SIG-M5 treated with dmso at 0.1 percent for 504 hours (cell line): ENCODE measurements around the gene CSNK2A2.

ENCODE experiments used
- DNase-seq: peaks from one replicate; lab custom pipeline; 2025; ENCODE audit not compliant: unreplicated experiment; lab: John Stamatoyannopoulos, UW

CSNK2A2 gene

DNA sequence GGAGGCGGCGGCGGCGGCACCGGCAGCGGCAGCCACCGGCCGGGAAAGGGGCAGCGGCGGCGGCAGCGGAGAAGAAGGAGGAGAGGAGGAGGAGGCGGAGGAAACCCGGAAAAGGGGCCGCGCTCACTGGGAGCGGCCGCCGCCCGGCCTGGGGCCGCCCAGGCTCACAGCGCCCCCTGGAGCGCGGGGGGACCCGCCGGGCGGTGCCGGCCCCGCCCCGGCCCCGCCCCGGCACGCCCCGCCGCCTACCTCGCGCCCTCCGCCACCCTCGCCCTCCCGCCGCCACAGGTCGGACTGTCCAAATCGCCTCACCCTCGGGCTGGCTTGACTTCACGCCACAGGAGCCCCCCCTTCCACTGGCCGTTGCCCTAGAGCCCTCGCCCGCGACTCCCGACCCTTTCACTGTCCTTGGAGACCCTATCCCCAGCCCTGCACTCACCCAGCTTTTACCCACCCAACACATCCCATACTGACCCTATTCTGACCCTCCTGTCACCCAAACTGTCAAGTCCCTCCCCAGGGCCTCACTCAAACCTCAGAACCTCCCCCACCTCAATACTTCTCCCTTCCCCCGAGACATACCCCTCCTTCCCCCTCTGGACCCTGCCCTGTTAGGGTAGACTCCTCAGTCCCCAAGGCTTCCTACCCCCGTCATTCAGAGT lies at the start of gene CSNK2A2:
Gene CSNK2A2, minus strand, starts transcription at position 85 of the 662 bp plus-strand sequence. CDS start 370 bp downstream, outside the sequence.
- DNase-seq = peak; percentile 62

DNA sequence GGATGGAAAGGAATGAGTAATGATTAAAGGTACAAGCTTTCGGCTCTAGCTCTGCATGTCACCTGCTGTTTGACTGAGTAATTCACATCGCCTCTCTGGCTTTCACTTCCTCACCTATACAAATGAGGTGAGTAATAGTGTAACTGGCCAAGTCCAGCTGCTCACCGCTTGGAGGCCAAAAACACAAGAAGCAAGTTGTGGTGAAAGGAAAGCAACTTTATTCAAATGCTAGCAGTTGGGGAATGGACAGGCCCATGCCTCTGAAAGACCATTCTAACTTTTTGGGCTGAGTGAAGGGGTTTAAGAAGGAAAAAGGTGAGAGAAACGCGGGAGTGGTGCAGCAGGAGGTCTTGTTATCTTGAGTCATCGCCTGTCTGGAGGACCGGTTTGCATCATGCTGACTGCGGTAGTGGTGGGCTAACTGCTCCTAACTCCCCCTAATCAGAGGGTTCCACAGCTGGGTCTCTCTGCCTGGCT lies 45.7 kb upstream of the CSNK2A2 start:
- no peak for DNase-seq

DNA sequence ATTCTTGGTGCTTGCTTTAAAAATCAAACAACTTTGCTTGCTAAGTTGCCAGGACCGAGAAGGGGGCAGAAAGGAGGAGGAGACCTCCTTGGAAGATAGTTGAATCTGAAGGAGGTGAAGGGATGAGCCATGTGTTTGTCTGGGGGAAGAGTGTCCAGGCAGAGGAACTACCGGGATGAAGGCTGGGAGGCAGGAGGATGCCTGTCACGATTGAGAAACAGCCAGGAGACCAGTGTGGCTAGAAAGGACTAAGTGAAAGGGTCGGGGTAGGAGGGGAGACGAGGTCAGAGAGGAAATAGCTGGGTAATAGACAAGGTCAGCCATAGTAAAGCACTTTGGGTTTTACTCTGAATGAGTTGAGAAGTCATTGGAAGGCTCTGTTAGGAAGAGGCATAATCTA lies 38.9 kb upstream of the CSNK2A2 start:
- no peak for DNase-seq

DNA sequence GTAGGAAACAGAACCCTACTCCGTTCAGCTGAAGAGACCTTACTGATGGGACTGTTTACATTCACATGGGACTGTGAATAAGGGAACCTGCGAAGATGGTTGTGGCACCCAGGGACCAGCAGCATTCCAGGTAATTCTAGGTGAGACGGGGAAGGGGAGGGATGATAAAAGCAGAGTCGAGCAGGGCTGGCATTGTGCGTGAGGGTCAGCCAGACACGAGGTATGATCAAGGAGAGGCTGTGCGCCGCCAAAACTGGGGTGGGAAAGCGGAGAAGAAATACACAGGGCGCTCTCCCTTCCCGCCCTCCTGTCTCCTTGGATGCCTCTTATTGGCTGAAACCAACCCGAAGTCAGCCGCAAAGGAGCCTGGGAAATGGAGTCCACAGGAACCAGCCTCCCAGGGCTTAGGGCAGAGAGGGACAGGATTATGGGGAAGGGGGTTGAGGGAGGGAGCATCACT lies 38.4 kb upstream of the CSNK2A2 start:
- DNase-seq = peak; percentile 62

DNA sequence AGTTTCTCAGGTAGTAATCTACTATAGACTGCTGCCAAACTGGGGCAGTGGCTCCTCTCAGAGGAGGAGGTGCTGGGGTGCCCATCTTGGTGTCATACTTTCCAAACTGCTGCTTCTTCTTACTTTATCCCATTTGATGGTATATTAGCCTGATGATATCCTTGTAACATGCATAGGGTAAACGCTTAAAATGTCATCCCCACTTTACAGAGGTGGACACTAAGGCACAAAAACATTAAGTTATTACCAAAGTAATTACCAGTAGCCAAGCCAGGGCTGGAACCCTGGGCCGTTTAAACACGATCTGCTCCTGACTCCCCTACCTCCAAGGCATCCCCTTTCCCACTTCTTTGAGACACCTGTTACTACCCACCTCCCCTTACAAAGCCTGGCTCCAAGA lies 37.8 kb upstream of the CSNK2A2 start:
- no peak for DNase-seq

DNA sequence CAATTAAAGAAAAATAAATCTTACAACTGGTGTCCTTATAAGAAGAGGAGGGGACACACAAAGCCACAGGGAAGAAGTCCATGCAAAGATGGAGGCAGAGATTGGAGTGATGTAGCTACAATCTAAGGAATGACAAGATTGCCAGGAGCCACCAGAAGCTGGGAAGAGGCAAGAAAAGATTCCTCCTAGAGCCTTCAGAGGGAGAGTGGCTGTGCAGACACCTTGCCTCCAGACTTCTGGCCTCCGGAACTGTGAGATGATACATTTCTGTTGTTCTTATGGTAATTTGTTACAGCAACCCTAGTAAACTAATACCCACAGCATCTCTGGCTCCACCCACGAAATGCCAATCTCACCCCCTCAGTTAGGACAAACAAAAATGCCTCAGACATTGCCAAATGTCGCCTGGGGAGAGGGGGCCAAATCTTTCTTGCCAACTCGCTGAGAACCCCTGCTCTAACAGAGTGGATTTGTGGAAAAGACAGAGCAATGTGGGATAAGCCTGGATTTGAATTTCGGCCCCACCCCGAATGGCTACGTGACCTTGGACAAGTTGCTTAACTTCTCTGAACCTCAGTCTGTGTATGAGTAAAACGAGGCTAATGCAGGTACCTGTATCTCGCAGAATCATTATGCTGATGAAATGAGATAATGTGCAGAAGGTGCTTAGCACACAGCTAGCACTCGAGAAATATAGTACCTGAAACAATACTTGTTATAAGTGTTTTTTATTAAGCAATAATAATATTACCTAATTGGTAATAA lies 37.1 kb upstream of the CSNK2A2 start:
- no peak for DNase-seq

DNA sequence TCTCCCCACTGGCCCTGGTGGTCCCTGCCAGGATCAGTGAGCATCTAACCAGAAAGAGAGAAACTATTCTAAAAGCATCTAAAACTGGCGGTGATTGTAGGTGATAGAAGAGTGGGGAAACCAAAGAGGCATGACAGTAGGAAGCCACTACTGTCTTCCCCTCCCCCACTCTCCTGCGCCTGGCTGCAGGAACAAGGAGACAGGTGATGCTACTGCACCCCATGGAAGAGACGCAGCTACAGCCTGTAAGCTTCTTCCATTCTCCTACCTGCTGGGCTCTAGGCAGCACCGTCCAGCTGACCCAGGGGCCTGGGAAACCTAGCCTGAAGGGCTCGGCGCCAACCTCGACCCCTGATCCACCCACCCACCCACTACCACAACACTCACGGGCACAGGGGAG lies 32.4 kb upstream of the CSNK2A2 start:
- no peak for DNase-seq

DNA sequence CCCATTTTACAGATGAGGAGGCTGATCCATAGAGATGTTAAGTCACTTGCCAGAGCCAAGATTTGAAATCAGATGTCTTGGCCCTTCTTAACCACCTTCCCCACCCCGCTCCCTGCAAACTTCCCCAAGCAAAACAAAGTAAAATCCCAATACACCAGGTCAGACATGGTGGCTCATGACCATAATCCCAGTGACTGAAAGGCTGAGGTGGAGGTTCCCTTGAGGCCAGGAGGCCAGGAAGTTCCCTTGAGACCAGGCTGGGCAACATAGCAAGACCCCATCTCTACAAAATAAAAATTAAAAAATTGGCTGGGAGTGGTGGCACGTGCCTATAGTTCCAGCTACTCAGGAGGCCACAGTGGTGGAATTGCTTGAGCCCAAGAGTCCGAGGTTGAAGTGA lies 28.9 kb upstream of the CSNK2A2 start:
- DNase-seq = no peak

DNA sequence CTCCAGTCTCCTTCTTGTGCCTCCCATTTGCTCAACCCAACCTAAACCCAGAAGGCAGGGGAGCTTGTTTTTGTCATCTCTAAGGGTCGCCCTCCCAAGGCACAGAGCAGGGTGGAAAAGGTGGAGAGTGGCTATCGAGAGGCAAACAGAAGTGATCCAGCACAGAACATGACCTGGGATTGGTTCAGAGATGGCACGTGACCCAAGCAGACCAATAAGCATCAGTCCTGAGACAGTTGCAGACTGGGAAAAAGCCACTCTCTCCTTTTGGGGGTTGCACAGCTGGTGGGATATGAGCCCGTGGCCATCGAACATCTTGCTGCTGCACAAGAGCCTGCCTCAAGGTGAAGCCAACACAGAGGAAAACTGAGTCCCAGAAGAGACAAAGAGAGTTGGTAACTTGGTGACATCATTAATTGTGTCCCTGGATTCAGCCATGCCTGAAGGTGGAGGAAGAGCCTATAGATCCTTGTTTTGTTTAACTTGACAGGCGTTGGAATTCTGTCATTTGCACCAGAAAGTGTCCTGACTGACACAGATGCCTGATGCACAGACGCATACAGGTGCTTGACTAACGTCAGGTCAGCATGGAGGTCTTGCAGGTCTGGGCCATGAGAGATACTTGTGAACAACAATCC lies 28.2 kb upstream of the CSNK2A2 start:
- no peak for DNase-seq

DNA sequence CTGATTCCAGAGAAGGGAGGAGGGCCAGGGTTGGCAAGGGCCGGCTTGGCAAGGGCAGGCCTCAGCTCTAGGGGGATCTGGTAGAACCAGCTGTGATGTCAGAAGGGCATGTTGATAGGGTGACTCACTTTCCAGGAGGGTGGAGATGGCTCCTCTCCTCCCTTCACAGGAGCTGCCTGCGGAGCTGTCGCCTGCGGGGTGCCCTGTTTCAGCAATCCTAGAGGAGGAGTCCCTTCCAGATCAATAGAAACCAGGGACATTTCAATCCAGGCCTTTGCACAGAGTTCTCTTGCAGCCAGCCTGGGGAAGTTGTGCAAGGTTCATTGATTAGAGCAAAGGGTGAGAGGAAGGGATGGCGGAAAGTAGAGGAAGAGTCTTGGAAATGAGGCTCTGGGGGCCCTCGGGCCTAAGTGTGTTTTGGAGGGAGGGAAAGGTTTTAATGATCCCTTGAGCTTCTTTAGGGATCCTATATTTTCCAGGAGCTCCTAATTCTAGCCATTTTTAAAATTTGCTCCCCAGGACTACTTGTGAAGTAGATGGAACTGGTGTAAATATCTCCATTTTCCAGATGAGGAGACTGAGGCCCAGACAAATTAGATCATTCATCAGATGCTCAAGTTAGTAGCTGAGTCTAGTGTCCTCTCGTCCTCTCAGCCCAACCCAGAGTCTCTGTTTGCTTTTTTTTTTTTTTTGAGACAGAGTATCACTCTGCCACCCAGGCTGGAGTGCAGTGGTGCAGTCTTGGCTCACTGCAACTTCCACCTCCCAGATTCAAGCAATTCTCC lies 24.8 kb upstream of the CSNK2A2 start:
- no peak for DNase-seq

DNA sequence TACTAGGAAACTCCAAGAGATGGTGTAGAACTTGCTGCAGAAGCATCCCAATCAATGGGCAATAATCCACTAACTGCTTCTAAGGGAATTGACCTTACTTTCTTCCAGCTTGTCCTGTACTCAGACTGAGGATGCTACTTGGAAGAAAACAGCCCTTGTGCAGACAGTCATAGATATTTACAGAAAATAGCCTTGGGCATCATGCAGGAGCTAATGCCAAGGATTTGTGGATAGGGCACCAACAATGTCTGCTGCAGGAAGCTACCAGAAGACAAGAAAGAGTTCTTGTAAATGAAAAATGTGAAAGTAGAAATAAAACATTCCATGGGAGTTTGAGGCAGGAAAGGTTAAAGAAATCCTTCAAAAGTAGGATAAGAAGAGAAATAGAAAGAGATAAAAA lies 21.5 kb upstream of the CSNK2A2 start:
- no peak for DNase-seq

DNA sequence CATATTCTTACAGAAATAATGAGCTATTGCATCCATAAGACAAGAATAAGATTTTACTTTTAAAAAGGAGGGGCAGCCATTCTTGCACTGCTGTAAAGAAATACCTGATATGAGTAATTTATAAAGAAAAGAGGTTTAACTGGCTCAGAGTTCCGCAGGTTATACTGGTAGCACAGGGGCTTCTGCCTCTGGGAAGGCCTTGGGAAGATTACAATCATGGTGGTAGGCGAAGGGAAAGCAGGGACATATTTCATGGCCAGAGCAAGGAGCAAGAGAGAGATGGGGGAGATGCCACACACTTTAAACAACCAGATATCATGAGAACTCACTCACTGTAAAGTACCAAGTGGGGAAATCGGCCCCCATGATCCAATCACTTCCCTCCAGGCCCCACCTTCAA lies 20.9 kb upstream of the CSNK2A2 start:
- no peak for DNase-seq

DNA sequence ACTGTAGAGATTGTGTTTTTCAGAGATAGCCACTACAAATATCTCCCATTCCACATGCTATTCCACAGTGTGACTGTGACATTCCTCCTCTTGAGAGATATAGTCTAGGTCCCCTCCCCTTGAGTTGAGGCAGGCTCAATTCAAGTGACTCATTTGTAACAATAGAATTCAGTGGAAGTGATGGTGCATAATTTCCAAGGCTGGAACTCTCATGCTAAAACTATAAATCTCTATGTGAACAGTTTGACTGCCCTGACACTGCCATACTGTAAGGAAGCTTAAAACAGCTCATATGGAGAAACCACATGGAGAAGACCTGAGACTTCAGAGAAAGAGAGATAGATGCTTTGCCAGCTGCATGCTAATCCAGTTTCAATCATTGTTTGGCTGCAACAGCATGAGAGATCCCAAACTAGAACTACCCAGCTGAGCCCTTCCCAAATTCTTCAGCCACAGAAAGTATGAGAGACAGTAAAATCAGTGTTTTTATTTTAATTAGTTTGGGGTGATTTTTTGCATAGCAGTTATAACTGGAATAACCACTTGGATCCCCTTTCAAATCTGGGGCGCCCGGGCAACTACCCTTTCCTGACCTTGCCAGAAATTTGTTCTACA lies 19.5 kb upstream of the CSNK2A2 start:
- no peak for DNase-seq

DNA sequence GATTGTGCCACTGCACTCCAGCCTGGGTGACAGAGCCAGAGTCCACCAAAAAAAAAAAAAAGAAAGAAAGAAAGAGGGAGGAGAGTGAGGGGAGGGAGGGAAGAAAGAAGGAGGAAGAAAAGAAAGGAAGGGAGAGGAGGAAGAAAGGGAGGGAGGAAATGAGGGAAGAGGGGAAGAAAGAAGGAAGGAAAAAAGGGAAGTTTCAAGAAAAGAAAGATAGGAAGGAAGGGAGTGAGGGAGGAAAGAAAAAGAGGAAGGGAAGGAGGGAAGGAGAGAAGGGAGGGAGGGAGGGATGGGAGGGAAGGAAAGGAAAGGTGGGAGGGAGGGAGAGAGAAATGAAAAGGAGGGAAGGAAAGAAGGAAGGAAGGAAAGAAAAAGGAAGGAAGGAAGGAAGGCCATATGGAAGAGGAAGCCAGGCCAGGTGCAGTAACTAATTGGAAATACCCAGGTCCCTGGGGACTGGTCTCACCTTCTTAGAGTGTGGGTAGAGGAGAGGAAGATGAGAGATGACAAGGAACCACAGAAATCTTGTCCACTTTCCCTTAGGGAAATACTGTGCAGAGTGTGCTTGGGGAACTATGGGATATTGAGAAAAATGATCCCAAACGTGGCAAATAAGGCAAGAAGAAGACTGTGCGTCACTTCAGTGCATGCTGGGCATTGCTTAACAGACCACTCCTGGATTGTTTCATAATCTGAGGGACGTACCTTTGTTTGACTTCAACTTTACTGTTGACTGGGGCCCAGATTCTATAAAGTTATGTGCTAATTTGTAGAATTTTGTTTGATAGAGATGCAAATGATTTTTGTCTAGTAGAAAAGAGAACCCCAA lies 15.1 kb upstream of the CSNK2A2 start:
- no peak for DNase-seq

DNA sequence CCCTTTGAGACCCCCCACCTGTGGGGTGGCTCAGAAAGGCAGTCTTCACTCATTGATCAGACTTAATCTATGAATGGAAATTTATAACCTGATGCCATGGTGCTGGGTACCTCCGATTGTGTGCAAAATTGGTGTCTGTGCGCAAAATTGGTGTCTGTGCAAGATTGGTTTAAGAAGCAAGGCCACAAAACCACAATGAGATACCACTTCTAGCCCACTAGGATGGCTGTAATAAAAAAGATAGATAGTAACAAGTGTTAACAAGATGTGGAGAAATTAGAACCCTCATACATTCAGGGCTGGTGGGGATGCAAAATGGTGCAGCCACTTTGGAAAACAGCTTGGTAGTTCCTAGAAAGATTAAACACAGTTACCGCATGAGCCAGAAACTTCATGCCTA lies 13.9 kb upstream of the CSNK2A2 start:
- no peak for DNase-seq

DNA sequence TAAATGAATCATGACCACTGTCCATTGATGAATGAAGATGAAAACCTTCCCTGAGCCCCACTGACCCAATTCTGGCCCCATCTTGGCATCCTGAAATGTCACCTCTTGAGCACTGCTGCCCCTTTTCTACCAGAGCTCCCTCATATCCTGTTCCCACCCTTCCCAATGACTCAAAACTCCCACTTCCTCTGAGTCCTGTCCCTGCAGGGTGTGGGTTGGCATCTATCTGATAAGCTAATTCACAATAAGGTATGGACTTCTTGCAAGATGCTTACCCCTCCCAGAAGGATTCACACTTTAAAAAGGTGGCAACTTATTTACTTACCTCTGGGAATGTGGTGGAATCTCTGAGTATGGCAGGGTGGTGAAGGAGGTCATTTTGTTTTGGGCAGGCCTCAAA lies 13.3 kb upstream of the CSNK2A2 start:
- no peak for DNase-seq

DNA sequence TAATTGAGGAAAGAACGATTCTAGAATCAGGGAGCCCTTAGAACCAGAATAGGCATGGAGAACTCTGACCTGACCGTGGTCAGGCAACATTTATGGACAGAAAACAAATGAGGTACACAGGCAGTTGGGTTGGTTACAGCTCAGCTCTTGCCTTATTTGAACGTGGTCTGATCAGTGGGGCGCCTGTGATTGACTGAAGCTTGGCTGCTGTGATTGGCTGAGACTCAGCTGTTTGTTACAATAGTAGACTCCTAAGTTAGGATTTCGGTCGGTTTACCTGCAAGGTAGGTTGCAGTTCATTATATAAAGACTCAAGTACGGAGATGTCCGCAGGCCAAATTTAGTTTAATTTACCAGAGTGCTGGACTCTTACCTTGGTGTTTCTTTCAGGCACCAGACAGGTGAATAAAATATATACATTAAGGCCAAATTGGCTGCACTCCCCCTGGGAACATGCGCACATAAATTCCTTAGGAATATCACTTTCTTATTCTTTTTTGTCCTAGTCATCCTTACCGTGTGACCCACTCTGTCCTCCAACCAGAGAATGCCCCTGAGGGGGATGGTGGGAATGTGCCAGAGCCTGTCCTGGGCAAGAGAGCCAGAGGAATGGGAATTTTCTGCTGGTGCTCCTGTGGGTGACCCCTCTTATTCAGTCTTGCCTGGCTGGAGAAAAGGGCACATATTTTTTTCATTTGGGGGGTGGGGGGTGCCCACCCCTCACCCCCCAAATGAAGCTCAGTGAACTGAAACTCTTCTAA lies 7.5 kb upstream of the CSNK2A2 start:
- DNase-seq = no peak

DNA sequence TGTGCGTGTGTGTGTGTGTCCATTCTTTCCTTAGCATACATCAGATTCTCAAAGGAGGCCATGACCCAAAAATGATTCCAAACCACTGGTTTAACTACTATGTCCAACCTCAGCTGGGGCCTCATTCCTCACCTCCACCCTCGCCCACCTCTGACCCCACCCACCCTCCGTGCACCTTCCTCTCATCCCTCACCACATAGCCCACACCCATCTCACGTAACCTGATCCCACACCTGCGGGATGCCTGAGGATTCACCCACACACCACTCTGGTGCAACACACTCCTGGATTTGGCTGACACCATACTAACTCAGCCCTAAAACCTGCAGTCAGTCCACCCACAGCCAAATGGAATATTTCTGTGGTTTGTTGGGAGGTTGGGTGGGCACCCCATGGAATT lies 3.3 kb upstream of the CSNK2A2 start:
- no peak for DNase-seq
